Measurements from ENCODE around the gene IL4I1. TPM values are rescaled to one million over a fixed set of nuclear protein-coding genes. Genes with fewer than 3 reads are reported as not detected.
"Not testable (repeated sequence)": the region's sequence is repeated elsewhere in the genome, so short reads cannot be mapped to it uniquely, and the experiment has no call there.

IL4I1 gene
- polyA plus RNA-seq, 3 donors, result 5.6 to 7.6 (median 7.0) TPM

DNA sequence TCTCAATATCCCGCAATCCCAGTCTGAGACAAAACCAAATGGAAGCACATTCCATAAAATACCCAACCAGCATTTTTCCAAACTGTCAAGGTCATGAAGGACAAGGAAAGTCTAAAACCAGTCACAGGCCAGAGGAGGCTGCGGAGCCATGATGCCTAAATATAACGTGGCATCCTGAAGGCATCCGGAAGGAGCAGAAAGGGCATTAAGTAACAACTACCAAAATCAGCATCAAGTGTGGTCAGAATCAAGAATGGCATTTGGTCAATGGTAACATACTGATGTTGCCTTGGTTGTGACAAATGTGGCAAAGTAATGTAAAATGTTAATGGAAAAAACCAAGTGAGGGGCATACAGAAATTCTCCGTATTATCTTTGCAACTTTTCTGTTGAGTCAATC is 28.8 kb upstream of the IL4I1 start:
- peak overlapping the region in 3 of 7 donors; percentile 62 to 74 (median 69) for H3K27ac Mint-ChIP-seq
- no peak overlapping the region for H3K9ac ChIP-seq (ENCODE audit: insufficient read depth, low read length, poor library complexity, severe bottlenecking)
- H2AFZ ChIP-seq (ENCODE audit: insufficient read depth, low read depth, low read length, poor library complexity, severe bottlenecking), result no peak overlapping the region
- H3K27me3 Mint-ChIP-seq (ENCODE audit: low read depth in 3 of 3), result peaks cover 0 to 6% (median 0%) of the 10 kb centered on the region in 3 donors
- TF ChIP-seq, protein P1, sequence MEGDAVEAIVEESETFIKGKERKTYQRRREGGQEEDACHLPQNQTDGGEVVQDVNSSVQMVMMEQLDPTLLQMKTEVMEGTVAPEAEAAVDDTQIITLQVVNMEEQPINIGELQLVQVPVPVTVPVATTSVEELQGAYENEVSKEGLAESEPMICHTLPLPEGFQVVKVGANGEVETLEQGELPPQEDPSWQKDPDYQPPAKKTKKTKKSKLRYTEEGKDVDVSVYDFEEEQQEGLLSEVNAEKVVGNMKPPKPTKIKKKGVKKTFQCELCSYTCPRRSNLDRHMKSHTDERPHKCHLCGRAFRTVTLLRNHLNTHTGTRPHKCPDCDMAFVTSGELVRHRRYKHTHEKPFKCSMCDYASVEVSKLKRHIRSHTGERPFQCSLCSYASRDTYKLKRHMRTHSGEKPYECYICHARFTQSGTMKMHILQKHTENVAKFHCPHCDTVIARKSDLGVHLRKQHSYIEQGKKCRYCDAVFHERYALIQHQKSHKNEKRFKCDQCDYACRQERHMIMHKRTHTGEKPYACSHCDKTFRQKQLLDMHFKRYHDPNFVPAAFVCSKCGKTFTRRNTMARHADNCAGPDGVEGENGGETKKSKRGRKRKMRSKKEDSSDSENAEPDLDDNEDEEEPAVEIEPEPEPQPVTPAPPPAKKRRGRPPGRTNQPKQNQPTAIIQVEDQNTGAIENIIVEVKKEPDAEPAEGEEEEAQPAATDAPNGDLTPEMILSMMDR (IDR thresholded peaks at IDR 0.05), result no peak
- no peak for DNase-seq
- peaks cover 82% of the 10 kb centered on the region for H4K20me1 ChIP-seq (ENCODE audit: insufficient read depth, low read length)
- peaks cover 48 to 76% of the 10 kb centered on the region in 2 donors for H3K4me1 ChIP-seq (ENCODE audit: control insufficient read depth in 1 of 2, insufficient read depth in 2 of 2, low read length in 2 of 2)
- no peak overlapping the region for H3K4me3 Mint-ChIP-seq
- H3K79me2 ChIP-seq (ENCODE audit: insufficient read depth, low read length), result peaks cover 76% of the 10 kb centered on the region
- no peak overlapping the region for H3K4me3 ChIP-seq (replicated peaks in 1 of 3; ENCODE audit: low read depth in 2 of 3, low read length in 3 of 3)
- peaks cover 67% of the 10 kb centered on the region for H3K4me1 Mint-ChIP-seq
- H3K36me3 Mint-ChIP-seq, result peaks cover 53 to 71% of the 10 kb centered on the region in 2 donors
- H3K36me3 ChIP-seq (replicated peaks in 1 of 2; ENCODE audit: control insufficient read depth in 1 of 2, insufficient read depth in 2 of 2, low read length in 2 of 2), result peaks cover 51 to 68% of the 10 kb centered on the region in 2 donors
- WGBS (ENCODE audit: insufficient coverage), result 97% methylated on average over 4 of the region's 5 CpGs
- peaks cover 0 to 4% (median 0%) of the 10 kb centered on the region in 7 donors for H3K9me3 Mint-ChIP-seq
- no peaks in the 10 kb centered on the region for H3K9me3 ChIP-seq (replicated peaks in 1 of 2; ENCODE audit: control insufficient read depth in 1 of 2, insufficient read depth in 1 of 2, low read length in 2 of 2)
- H3K27me3 ChIP-seq (ENCODE audit: control insufficient read depth in 2 of 2, insufficient read depth in 2 of 2, low read length in 2 of 2), result no peaks in the 10 kb centered on the region
- no peak overlapping the region for H3K4me2 ChIP-seq (replicated peaks; ENCODE audit: extremely low read depth, low read length, poor library complexity, severe bottlenecking)
- H3K27ac ChIP-seq (ENCODE audit: low read depth in 1 of 2, low read length in 2 of 2), result no peak overlapping the region
- intact Hi-C loops (cut with micrococcal nuclease), result loop anchor here in 1 of 2 donors (5.0 kb wide), 1 partner anchor 38 kb away; no protein-coding TSS in a partner anchor

GRCh38 chr19:49924881-49925210 is 28.2 kb upstream of the IL4I1 start:
- Mint-ChIP-seq H3K36me3 (peaks cover 57 to 77% of the 10 kb centered on the region in 2 donors), H3K27ac (peak overlapping the region in 4 of 7 donors; percentile 80 to 91 (median 87)), H3K4me1 (peaks cover 60% of the 10 kb centered on the region)
- peaks cover 82% of the 10 kb centered on the region for H3K79me2 ChIP-seq (ENCODE audit: insufficient read depth, low read length)
- not testable (repeated sequence) for H3K4me3 Mint-ChIP-seq; DNase-seq; H2AFZ ChIP-seq (ENCODE audit: insufficient read depth, low read depth, low read length, poor library complexity, severe bottlenecking); H3K9me3 Mint-ChIP-seq; H3K27me3 ChIP-seq (ENCODE audit: control insufficient read depth in 2 of 2, insufficient read depth in 2 of 2, low read length in 2 of 2); H3K27me3 Mint-ChIP-seq (ENCODE audit: low read depth in 3 of 3); H3K4me3 ChIP-seq (replicated peaks in 1 of 3; ENCODE audit: low read depth in 2 of 3, low read length in 3 of 3); H3K9me3 ChIP-seq (replicated peaks in 1 of 2; ENCODE audit: control insufficient read depth in 1 of 2, insufficient read depth in 1 of 2, low read length in 2 of 2); H3K4me2 ChIP-seq (replicated peaks; ENCODE audit: extremely low read depth, low read length, poor library complexity, severe bottlenecking); H3K9ac ChIP-seq (ENCODE audit: insufficient read depth, low read length, poor library complexity, severe bottlenecking)
- peaks cover 42 to 70% of the 10 kb centered on the region in 2 donors for H3K4me1 ChIP-seq (ENCODE audit: control insufficient read depth in 1 of 2, insufficient read depth in 2 of 2, low read length in 2 of 2)
- H3K36me3 ChIP-seq (replicated peaks in 1 of 2; ENCODE audit: control insufficient read depth in 1 of 2, insufficient read depth in 2 of 2, low read length in 2 of 2), result peaks cover 55 to 72% of the 10 kb centered on the region in 2 donors
- intact Hi-C loops (cut with micrococcal nuclease), result loop anchor here in 1 of 2 donors (5.0 kb wide), 1 partner anchor 38 kb away; no protein-coding TSS in a partner anchor
- peak overlapping the region in 1 of 2 donors; percentile 57 for H3K27ac ChIP-seq (ENCODE audit: low read depth in 1 of 2, low read length in 2 of 2)
- WGBS (ENCODE audit: insufficient coverage), result 100% methylated on average over 8 of the region's 13 CpGs
- H4K20me1 ChIP-seq (ENCODE audit: insufficient read depth, low read length), result peaks cover 83% of the 10 kb centered on the region
